Measurements from ENCODE around the gene CD209. TPM values are rescaled to one million over a fixed set of nuclear protein-coding genes. Genes with fewer than 3 reads are reported as not detected.

Gene CD209
- total and polyA plus RNA-seq, 12 donors, result 0.67 to 50.6 (median 14.8) TPM

- H3K27me3 ChIP-seq, result peaks cover 27% of the 10 kb centered on the region
These were observed 14.0 kb downstream of the CD209 start for GRCh38 chr19:7733376-7733775.

DNA sequence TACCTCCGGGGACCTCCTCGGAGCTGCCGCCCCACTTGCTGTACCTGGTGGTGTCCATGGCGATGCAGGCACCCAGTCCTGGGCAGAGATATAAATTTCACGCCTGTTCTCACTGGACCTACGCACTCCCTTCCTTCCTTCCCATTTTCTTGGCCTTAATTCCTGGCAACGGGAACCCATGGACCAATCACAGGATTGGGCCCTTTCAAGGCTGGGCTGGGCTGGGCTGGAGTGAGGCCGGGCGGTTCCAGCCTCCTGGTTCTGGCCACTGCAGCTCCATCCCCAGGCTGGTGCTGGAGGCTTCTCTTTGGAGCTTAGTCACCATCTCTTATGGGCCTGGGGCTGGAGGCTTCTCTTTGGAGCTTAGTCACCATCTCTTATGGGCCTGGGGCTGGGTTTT is 15.3 kb downstream of the CD209 start, which contains the start of gene CLEC4G:
TSS of gene CLEC4G (minus strand) at position 66 of the 400 bp plus-strand sequence. CDS start at position 58, 8 bp downstream.
- TF ChIP-seq POLR2A (IDR thresholded peaks at IDR 0.05), result no peak
- TF ChIP-seq, protein P1, sequence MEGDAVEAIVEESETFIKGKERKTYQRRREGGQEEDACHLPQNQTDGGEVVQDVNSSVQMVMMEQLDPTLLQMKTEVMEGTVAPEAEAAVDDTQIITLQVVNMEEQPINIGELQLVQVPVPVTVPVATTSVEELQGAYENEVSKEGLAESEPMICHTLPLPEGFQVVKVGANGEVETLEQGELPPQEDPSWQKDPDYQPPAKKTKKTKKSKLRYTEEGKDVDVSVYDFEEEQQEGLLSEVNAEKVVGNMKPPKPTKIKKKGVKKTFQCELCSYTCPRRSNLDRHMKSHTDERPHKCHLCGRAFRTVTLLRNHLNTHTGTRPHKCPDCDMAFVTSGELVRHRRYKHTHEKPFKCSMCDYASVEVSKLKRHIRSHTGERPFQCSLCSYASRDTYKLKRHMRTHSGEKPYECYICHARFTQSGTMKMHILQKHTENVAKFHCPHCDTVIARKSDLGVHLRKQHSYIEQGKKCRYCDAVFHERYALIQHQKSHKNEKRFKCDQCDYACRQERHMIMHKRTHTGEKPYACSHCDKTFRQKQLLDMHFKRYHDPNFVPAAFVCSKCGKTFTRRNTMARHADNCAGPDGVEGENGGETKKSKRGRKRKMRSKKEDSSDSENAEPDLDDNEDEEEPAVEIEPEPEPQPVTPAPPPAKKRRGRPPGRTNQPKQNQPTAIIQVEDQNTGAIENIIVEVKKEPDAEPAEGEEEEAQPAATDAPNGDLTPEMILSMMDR (IDR thresholded peaks at IDR 0.05), result no peak
- intact Hi-C loops (cut with DNase I), result no loop called here
- no peak for DNase-seq
- WGBS, 4 donors, result 65 to 80% (median 67%) methylated on average over 9 of the region's 9 CpGs
- Histone ChIP-seq H3K9me3 (replicated peaks in 1 of 3) (no peaks in the 10 kb centered on the region), H3K4me3 (no peak within 1 kb of the TSS), H3K36me3 (replicated peaks in 1 of 2) (no peaks in the 10 kb centered on the region), H3K27me3 (peaks cover 36% of the 10 kb centered on the region), H3K27ac (no peak within 1 kb of the TSS), H3K4me1 (replicated peaks in 1 of 2) (peaks cover 0 to 5% of the 10 kb centered on the region in 2 donors)

More at GRCh38 chr19:7733376-7733775, 14.0 kb downstream of the CD209 start:
- Histone ChIP-seq H3K36me3 (replicated peaks in 1 of 2) (no peaks in the 10 kb centered on the region), H3K9me3 (replicated peaks in 1 of 3) (no peaks in the 10 kb centered on the region), H3K4me1 (replicated peaks in 1 of 2) (peaks cover 0 to 5% of the 10 kb centered on the region in 2 donors), H3K27ac (no peak overlapping the region), H3K4me3 (no peak overlapping the region)
- DNase-seq, result no peak
- intact Hi-C loops (cut with DNase I), result no loop called here
- TF ChIP-seq, protein P1 (IDR thresholded peaks at IDR 0.05), result no peak
- no peak for TF ChIP-seq POLR2A (IDR thresholded peaks at IDR 0.05)
- 72 to 82% (median 78%) methylated on average over 6 of the region's 6 CpGs for WGBS, 4 donors

DNA sequence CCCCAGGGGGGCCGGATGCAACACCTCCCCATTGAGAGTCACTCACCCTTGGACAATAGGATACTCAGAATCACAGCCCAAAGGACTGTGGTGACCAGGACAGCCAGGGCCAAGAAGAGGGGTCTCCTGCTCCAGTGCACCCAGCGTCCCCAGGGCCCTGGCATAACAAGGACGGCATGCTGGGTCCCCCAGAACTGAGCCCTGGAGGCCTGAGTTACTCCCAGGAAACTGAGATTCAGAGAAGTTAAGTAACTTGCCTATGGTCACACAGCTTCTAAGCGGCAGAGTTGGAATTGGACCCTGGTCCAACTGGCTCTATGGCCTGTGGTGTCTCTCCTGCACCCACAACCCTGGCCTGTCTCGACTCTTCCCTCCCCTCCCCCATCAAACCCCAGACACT is 15.7 kb downstream of the CD209 start:
- no peaks in the 10 kb centered on the region for H3K36me3 ChIP-seq (replicated peaks in 1 of 2)
- H3K9me3 ChIP-seq (replicated peaks in 1 of 3), result no peaks in the 10 kb centered on the region
- no peak overlapping the region for H3K4me3 ChIP-seq
- TF ChIP-seq, protein P1 (IDR thresholded peaks at IDR 0.05), result no peak
- no peak for TF ChIP-seq POLR2A (IDR thresholded peaks at IDR 0.05)
- H3K4me1 ChIP-seq (replicated peaks in 1 of 2), result peaks cover 0 to 5% of the 10 kb centered on the region in 2 donors
- intact Hi-C loops (cut with DNase I), result no loop called here
- 67 to 80% (median 76%) methylated on average over 1 to 5 of the region's 5 CpGs for WGBS, 4 donors
- H3K27ac ChIP-seq, result no peak overlapping the region
- no peak for DNase-seq
- peaks cover 36% of the 10 kb centered on the region for H3K27me3 ChIP-seq

DNA sequence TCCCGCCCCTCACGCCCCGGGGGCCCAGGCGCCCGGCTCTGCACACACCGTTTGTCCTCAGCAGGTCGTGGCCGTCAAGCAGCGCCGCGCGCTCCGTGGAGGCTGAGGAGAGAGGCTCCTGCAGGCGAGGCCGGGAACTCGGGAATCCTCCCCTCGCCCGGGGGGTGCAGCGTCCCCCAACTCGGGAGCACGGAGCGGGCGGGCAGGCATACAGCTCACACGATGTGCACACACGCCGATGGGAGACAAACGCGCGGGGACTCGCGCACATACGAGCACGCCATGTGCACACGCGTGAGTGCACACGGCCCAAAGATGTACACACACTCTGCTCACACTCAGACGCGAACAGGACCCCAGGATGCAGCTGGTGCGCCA is 16.1 kb downstream of the CD209 start:
- Histone ChIP-seq H3K4me3 (no peak overlapping the region), H3K27me3 (peaks cover 36% of the 10 kb centered on the region), H3K4me1 (replicated peaks in 1 of 2) (peaks cover 0 to 5% of the 10 kb centered on the region in 2 donors), H3K36me3 (replicated peaks in 1 of 2) (no peaks in the 10 kb centered on the region), H3K27ac (no peak overlapping the region), H3K9me3 (replicated peaks in 1 of 3) (no peaks in the 10 kb centered on the region)
- intact Hi-C loops (cut with DNase I), result no loop called here
- no peak for TF ChIP-seq POLR2A (IDR thresholded peaks at IDR 0.05)
- TF ChIP-seq, protein P1 (IDR thresholded peaks at IDR 0.05), result no peak
- WGBS, 4 donors, result 34 to 73% (median 61%) methylated on average over 7 to 39 of the region's 39 CpGs
- DNase-seq, result no peak
